GM18868 (cell line): ENCODE measurements around the gene HMCES.

Experiments
- ATAC-seq: cut with Tn5 transposase; IDR thresholded peaks from one replicate; pipeline ENCODE4 v1.9.1; 2021; ENCODE audit warnings: mild to moderate bottlenecking, moderate library complexity; ENCODE audit not compliant: unreplicated experiment

HMCES gene

GRCh38 chr3:129291236-129291886 lies 12.7 kb downstream of the HMCES start:
- no peak for ATAC-seq

DNA sequence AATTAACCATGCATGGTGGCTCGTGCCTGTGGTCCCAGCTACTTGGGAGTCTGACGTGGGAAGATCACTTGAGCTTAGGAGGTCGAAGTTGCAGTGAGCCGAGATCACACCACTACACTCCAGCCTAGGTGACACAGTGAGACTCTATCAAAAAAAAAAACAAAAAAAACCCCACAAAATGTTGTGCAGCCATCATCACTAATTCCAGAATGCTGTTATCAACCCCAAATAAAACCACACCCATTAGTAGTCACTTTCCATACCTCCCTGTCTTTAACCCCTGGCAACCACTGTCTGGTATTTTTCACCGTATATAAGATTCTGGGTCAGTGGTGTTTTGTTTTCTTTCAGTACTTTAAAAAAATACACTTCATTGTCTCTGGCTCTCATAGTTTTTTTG lies 16.6 kb downstream of the HMCES start:
- no peak for ATAC-seq

GRCh38 chr3:129304146-129304961 lies 25.7 kb downstream of the HMCES start:
- no peak for ATAC-seq

GRCh38 chr3:129304962-129305222 lies 26.2 kb downstream of the HMCES start:
- no peak for ATAC-seq

DNA sequence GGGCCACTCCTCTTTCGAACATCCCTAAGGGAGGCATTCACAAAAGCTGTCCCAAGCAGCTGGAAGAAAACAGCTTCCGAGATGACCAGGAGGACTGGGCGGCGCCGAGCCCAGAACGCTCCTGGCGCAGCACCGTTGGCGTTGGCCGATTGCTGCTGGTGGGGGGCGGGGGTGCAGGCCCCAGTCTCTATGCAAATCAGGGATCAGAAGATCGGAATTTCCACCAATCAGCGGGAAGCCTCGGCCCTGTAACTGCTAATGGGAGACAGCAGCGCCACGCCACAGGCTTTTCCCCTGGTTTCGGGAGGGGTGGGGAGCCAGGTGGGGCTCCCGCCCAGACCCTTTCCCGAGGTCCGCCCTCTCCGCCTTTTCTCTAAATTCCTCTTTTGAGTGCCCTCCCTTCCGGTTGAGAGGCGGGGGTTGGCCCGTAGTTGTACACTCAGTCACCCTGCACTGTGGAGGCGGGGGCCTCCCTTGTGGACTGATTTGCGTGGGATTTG lies 27.0 kb downstream of the HMCES start:
- peak; percentile 45 for ATAC-seq

DNA sequence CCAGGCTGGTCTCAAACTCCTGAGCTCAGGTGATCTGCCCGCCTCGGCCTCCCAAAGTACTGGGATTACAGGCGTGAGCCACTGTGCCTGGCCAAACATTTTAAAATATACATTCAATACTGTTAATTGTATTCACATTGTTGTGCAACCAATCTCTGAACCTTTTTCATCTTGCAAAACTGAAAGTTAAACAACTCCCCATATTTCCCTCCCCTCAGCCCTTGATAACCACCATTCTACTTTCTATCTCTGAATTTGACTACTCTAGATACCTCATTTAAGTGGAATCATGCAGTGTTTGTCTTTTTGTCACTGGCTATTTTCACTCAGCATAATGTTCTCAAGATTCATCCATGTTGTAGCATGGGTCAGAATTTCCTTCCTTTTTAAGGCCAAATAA lies 30.0 kb downstream of the HMCES start:
- no peak for ATAC-seq

DNA sequence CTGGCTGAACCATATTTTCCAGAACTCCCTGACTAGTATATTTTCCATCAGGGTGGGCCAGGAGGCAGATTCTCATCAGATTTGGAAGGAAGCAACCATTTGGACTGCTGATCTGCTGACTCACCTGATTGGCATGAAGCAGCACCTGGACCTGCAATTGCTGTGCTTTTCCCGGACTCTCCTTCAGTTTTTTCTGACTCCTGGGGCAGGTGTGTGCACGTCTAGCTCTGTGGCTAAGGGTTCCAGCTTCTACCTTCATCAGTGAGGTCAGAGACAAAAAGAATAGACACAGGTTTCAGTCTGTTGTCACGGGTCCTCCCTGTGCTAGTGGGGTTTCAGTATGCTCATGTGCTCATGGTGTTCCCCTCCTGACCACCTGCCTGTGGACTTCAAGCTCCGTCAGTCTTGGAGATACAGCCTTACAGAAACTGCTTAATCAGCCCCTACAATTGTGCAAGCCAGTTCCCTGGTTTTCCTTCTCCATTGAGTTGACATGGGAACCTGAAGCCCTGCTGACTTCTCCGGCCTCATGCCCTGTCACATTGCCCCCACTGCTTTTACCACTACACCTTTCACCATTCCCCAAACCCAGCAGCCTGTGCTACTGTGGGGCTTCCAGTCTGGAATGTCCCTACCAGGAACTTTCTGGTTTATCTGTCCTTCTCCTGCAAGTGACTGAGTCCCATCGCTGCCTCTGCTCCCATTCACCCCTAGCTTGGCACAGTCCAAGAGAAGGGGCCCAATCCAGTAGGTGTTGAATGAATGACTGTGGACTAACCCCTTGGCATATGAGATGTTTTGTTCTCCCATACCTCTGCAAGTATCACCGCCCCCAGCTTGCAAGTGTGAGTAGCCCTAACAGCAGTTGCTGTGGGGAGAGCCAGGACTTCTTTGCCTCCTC lies 31.7 kb downstream of the HMCES start:
- ATAC-seq: peak; percentile 55

GRCh38 chr3:129311054-129311902 lies 32.6 kb downstream of the HMCES start:
- no peak for ATAC-seq

DNA sequence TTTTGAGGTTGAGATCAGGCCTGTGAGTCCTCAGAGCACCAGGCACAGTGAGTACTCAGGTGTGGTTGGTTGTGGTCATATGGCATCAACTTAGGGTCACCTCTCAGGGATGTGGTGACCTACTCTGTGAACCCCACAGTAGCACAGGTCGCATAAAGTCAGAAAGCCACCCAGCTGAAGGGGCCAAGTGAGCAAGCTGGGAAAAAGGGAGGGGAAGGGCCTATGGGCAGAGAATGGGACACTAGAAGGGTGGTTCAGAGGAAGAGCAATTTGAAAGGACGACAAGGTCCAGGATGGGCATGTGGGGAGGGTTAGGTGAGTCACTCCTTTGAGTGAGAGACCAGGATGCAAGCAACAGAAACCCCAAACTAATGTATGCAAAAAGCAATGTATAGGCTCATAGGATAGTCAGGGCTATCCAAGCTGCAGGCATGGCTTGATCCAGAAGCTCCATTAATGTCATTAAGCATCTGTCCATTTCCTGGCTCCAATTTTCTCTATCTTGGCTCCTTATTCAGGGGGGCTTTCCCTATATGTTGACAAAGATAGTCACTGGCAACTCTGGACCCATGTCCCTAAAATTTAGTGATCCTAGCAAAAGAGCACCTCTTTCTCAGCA lies 33.5 kb downstream of the HMCES start:
- ATAC-seq: no peak

GRCh38 chr3:129312671-129313414 lies 34.2 kb downstream of the HMCES start:
- ATAC-seq: no peak

- ATAC-seq: no peak
Measured at GRCh38 chr3:129313415-129313664, 34.7 kb downstream of the HMCES start.

- no peak for ATAC-seq
Measured at GRCh38 chr3:129313665-129314385, 35.2 kb downstream of the HMCES start.

GRCh38 chr3:129314386-129315222 lies 35.9 kb downstream of the HMCES start:
- peak; percentile 22 for ATAC-seq

- no peak for ATAC-seq
Measured at GRCh38 chr3:129315223-129315997, 36.7 kb downstream of the HMCES start.

DNA sequence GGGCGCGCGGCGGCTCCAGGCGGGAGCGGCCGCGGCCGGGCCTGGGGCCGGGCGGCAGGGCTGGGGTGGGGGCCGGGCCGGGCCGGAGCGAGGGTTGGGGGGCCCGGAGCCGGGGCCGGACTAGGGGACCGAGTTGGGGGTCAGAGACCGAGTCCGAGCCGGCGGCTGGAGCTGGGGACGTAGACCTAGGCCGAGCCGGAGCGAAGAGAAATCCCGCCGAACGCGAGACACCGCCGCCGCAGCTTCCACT lies 37.3 kb downstream of the HMCES start:
- peak; percentile 4 for ATAC-seq

GRCh38 chr3:129316248-129317013 lies 37.8 kb downstream of the HMCES start:
- ATAC-seq: peak; percentile 32
